IMR-90 (cell line): Measurements from ENCODE around the gene IKBKE. TPM values are rescaled to one million over a fixed set of nuclear protein-coding genes. Genes with fewer than 3 reads are reported as not detected.
A peak's percentile ranks its signal among the peaks of the same experiment; 100 is the strongest.

Experiments used
- ATAC-seq: fragments of 200-7000 bp; cut with Tn5 transposase; 2 replicates; pipeline ENCODE4 v1.9.1; 2020; ENCODE audit warnings: low read depth, mild to moderate bottlenecking, moderate library complexity
- BruUV-seq: library from RNA; stranded (reverse); fragments of 400-500 nt; replicated peaks from 2 replicates; lab custom pipeline; 2021; lab: Mats Ljungman, UMichigan
- CTCF ChIA-PET: fragments of 300-600 bp; formaldehyde crosslinking; extraction: SDS; loops from one replicate; lab custom pipeline; 2021; ENCODE audit warnings: antibody characterized with exemption; lab: Yijun Ruan, JAX
- POLR2A ChIA-PET: fragments of 300-600 bp; sonication (Branson Sonifier 250); formaldehyde crosslinking; loops from one replicate; lab custom pipeline; 2022; ENCODE audit warnings: antibody characterized with exemption; ENCODE audit not compliant: unreplicated experiment; lab: Charles Lee
- DNase-seq: peaks from one replicate; pipeline ENCODE4 v3.0.0; 2013
- H2AFZ ChIP-seq: replicated peaks from 2 replicates; pipeline ENCODE3; 2013; ENCODE audit warnings: low read length, mild to moderate bottlenecking; ENCODE audit not compliant: poor library complexity
- H2AK5ac ChIP-seq: 2 replicates; pipeline ENCODE4 v1.6.1; 2013; ENCODE audit warnings: low read depth, low read length, inconsistent platforms
- H2AK9ac ChIP-seq: replicated peaks from 2 replicates; pipeline ENCODE3; 2013; ENCODE audit warnings: mild to moderate bottlenecking, low read depth, low read length, moderate library complexity; ENCODE audit not compliant: poor library complexity
- H2BK120ac ChIP-seq: 2 replicates; pipeline ENCODE4 v1.6.1; 2013; ENCODE audit warnings: low read depth, low read length, inconsistent platforms
- H2BK15ac ChIP-seq: 3 replicates; pipeline ENCODE4 v1.6.1; 2013; ENCODE audit warnings: low read depth, low read length, inconsistent platforms
- H2BK20ac ChIP-seq: 2 replicates; pipeline ENCODE4 v1.6.1; 2013; ENCODE audit warnings: low read depth, mild to moderate bottlenecking, inconsistent platforms, low read length, moderate library complexity
- H2BK5ac ChIP-seq: 2 replicates; pipeline ENCODE4 v1.6.1; 2013; ENCODE audit warnings: mild to moderate bottlenecking, low read depth, low read length, inconsistent platforms; ENCODE audit not compliant: poor library complexity, severe bottlenecking
- H3K14ac ChIP-seq: replicated peaks from 2 replicates; pipeline ENCODE4 v1.6.1; 2013; ENCODE audit warnings: low read depth, low read length, inconsistent platforms
- H3K18ac ChIP-seq: 2 replicates; pipeline ENCODE4 v1.6.1; 2013; ENCODE audit warnings: low read depth, low read length, control low read depth
- H3K23ac ChIP-seq: 2 replicates; pipeline ENCODE4 v1.6.1; 2013; ENCODE audit warnings: low read depth, low read length, inconsistent platforms
- H3K27ac ChIP-seq: 2 replicates; pipeline ENCODE4 v1.5.1; 2013; ENCODE audit warnings: mild to moderate bottlenecking, control low read depth, low read length; ENCODE audit not compliant: insufficient read depth
- H3K27me3 ChIP-seq: 2 replicates; pipeline ENCODE4 v1.6.1; 2013; ENCODE audit warnings: low read length; ENCODE audit not compliant: control insufficient read depth, insufficient read depth
- H3K36me3 ChIP-seq: 2 replicates; pipeline ENCODE4 v1.6.1; 2013; ENCODE audit warnings: low read length, mixed read lengths; ENCODE audit not compliant: control insufficient read depth, insufficient read depth
- H3K4ac ChIP-seq: 2 replicates; pipeline ENCODE4 v1.6.1; 2013; ENCODE audit warnings: low read depth, low read length, inconsistent platforms
- H3K4me1 ChIP-seq: 2 replicates; pipeline ENCODE4 v1.6.1; 2013; ENCODE audit warnings: low read length, mixed read lengths; ENCODE audit not compliant: control insufficient read depth, insufficient read depth
- H3K4me2 ChIP-seq: 2 replicates; pipeline ENCODE4 v1.6.1; 2013; ENCODE audit warnings: low read depth, mild to moderate bottlenecking, control low read depth, low read length, moderate library complexity
- H3K4me3 ChIP-seq: 2 replicates; pipeline ENCODE4 v1.5.1; 2013; ENCODE audit warnings: low read depth, mild to moderate bottlenecking, control low read depth, low read length, moderate library complexity; ENCODE audit not compliant: insufficient read depth
- H3K56ac ChIP-seq: 2 replicates; pipeline ENCODE4 v1.6.1; 2013; ENCODE audit warnings: low read length, inconsistent platforms; ENCODE audit not compliant: insufficient read depth; ENCODE audit errors: extremely low read depth
- H3K79me1 ChIP-seq, 2 experiments: 2 replicates each; pipeline ENCODE4 v1.6.1; 2013; ENCODE audit warnings: low read length in 2 of 2, inconsistent platforms in 1 of 2, low read depth in 1 of 2
- H3K9ac ChIP-seq: 2 replicates; pipeline ENCODE4 v1.6.1; 2013; ENCODE audit warnings: low read depth, low read length, control low read depth
- H3K9me1 ChIP-seq: 2 replicates; pipeline ENCODE4 v1.6.1; 2013; ENCODE audit warnings: low read length, inconsistent platforms; ENCODE audit not compliant: insufficient read depth
- H3K9me3 ChIP-seq: 2 replicates; pipeline ENCODE4 v1.6.1; 2013; ENCODE audit warnings: low read length; ENCODE audit not compliant: control insufficient read depth, insufficient read depth
- H4K20me1 ChIP-seq: 2 replicates; pipeline ENCODE4 v1.6.1; 2013; ENCODE audit warnings: low read length, inconsistent platforms; ENCODE audit not compliant: insufficient read depth
- H4K5ac ChIP-seq: 2 replicates; pipeline ENCODE4 v1.6.1; 2013; ENCODE audit warnings: mild to moderate bottlenecking, low read depth, low read length, control low read depth
- H4K8ac ChIP-seq, 2 experiments: 2 replicates each; pipeline ENCODE4 v1.6.1; 2013; ENCODE audit warnings: low read depth in 2 of 2, low read length in 2 of 2, control low read depth in 1 of 2, inconsistent platforms in 1 of 2
- H4K91ac ChIP-seq: 2 replicates; pipeline ENCODE4 v1.6.1; 2013; ENCODE audit warnings: low read depth, low read length, inconsistent platforms; ENCODE audit not compliant: insufficient read depth
- BHLHE40 ChIP-seq: fragments of 150-350 bp; IDR thresholded peaks from 2 replicates; pipeline ENCODE4 v1.6.1; 2016; ENCODE audit warnings: mild to moderate bottlenecking, low read depth, low read length
- CEBPB ChIP-seq: IDR thresholded peaks from 2 replicates; pipeline ENCODE4 v1.6.1; 2012; ENCODE audit warnings: low read depth, low read length, improper control_type of control experiment
- CHD1 ChIP-seq: IDR thresholded peaks from 2 replicates; pipeline ENCODE4 v1.6.1; 2012; ENCODE audit warnings: low read depth, low read length, improper control_type of control experiment
- ELK1 ChIP-seq: fragments of 150-350 bp; IDR thresholded peaks from 2 replicates; pipeline ENCODE4 v1.6.1; 2016; ENCODE audit warnings: low read depth, mild to moderate bottlenecking, low read length, moderate library complexity, borderline replicate concordance
- MAFK ChIP-seq: IDR thresholded peaks from 2 replicates; pipeline ENCODE4 v1.6.1; 2012; ENCODE audit warnings: low read depth, low read length, improper control_type of control experiment
- MXI1 ChIP-seq: IDR thresholded peaks from 2 replicates; pipeline ENCODE4 v1.6.1; 2012; ENCODE audit warnings: low read depth, mild to moderate bottlenecking, low read length, moderate library complexity, borderline replicate concordance
- NFE2L2 ChIP-seq: fragments of 150-350 bp; IDR thresholded peaks from 2 replicates; pipeline ENCODE4 v1.6.1; 2016; ENCODE audit warnings: low read depth, mild to moderate bottlenecking, low read length
- RCOR1 ChIP-seq: IDR thresholded peaks from 2 replicates; pipeline ENCODE4 v1.6.1; 2012; ENCODE audit warnings: mild to moderate bottlenecking, low read length, improper control_type of control experiment; ENCODE audit not compliant: insufficient replicate concordance
- RFX5 ChIP-seq: IDR thresholded peaks from 2 replicates; pipeline ENCODE4 v1.8.0; 2012; ENCODE audit warnings: low read depth, mild to moderate bottlenecking, low read length, moderate library complexity
- SMC3 ChIP-seq: fragments of 150-350 bp; IDR thresholded peaks from 2 replicates; pipeline ENCODE4 v1.6.1; 2016; ENCODE audit warnings: low read depth, mild to moderate bottlenecking, antibody characterized with exemption, low read length, moderate library complexity
- USF2 ChIP-seq: fragments of 150-350 bp; IDR thresholded peaks from 2 replicates; pipeline ENCODE4 v1.6.1; 2017; ENCODE audit warnings: mild to moderate bottlenecking, antibody characterized with exemption, low read length, low read depth
- WGBS, 2 experiments: methylation state at CpG; one replicate each; pipeline versions ENCODE4 v1.1.5 to v1.1.7; 2013; ENCODE audit warnings: missing lambda C conversion rate in 2 of 2; ENCODE audit not compliant: insufficient read length in 1 of 2; ENCODE audit errors: extremely low coverage in 2 of 2; 5-methylcytosine and 5-hydroxymethylcytosine counted together
- dilution Hi-C: fragments of 300-500 bp; cut with HindIII; formaldehyde crosslinking; loops from one replicate; pipeline ENCODE4 v1.14.3; 2018; ENCODE audit warnings: low sequenced_read_pairs; ENCODE audit not compliant: unreplicated experiment
- in situ Hi-C: fragments of 300-500 bp; cut with MboI; formaldehyde crosslinking; loops from 3 replicates; pipeline ENCODE4 v1.14.3; 2019; ENCODE audit warnings: low sequenced_read_pairs, inconsistent platforms, mixed read lengths
- intact Hi-C: fragments of 100-400 bp; cut with micrococcal nuclease; formaldehyde crosslinking; loops from 2 replicates; pipeline ENCODE4 v1.10.0; 2022
- polyA plus RNA-seq, 3 experiments: library from polyadenylated mRNA; depleted of rRNA; stranded (reverse); fragments of >200 nt; gene quantifications; 2 replicates each; pipeline ENCODE4 v1.2.3, GENCODE V29; 2012; ENCODE audit warnings: low replicate concordance in 1 of 3
- total RNA-seq: library from RNA; depleted of rRNA; stranded (reverse); fragments of >200 nt; gene quantifications from 2 replicates; pipeline ENCODE4 v1.2.3, GENCODE V29; 2012

Gene IKBKE
- total and polyA plus RNA-seq, 2 of the 4 experiments (the other 2 are of a cell fraction): 20.3 to 24.0 TPM

- intact Hi-C loops (no loop called here), dilution Hi-C loops (no loop called here), in situ Hi-C loops (no loop called here)
- no peak overlapping the region for H3K27ac ChIP-seq
- H3K4me3 ChIP-seq: no peak overlapping the region
- no peak overlapping the region for H3K14ac ChIP-seq
- no peaks in the 10 kb centered on the region for H3K9me3 ChIP-seq
- no peak overlapping the region for H3K4me2 ChIP-seq
- H4K5ac ChIP-seq: no peak overlapping the region
- no peak overlapping the region for H2BK5ac ChIP-seq
- peaks cover 18% of the 10 kb centered on the region for H3K36me3 ChIP-seq
- no peak overlapping the region for H3K9ac ChIP-seq
- ATAC-seq (no peak), DNase-seq (no peak)
- H3K4me1 ChIP-seq: peaks cover 15% of the 10 kb centered on the region
- no peak overlapping the region for H2BK20ac ChIP-seq
- no peak overlapping the region for H2AK5ac ChIP-seq
- H4K91ac ChIP-seq: no peak overlapping the region
- CTCF ChIA-PET: interaction anchor here (1.5 kb wide), 1 partner anchor 19 kb away, joined by 4 read pairs; no protein-coding TSS in a partner anchor
- H3K56ac ChIP-seq: no peak overlapping the region
- peaks cover 0 to 5% of the 10 kb centered on the region in 2 experiments; a peak in 1 of 4 replicates for H3K79me1 ChIP-seq
- TF ChIP-seq SMC3: no peak
- TF ChIP-seq BHLHE40: no peak
- TF ChIP-seq CHD1: no peak
- TF ChIP-seq MAFK: no peak
- TF ChIP-seq CEBPB: no peak
- no peak for TF ChIP-seq USF2
- TF ChIP-seq MXI1: no peak
- no peak for TF ChIP-seq ELK1
- no peak for TF ChIP-seq RCOR1
- TF ChIP-seq NFE2L2: no peak
- no peak for TF ChIP-seq RFX5
- H3K9me1 ChIP-seq: peaks cover 26% of the 10 kb centered on the region
- no peak overlapping the region for H3K4ac ChIP-seq
- H2BK15ac ChIP-seq: no peak overlapping the region
- POLR2A ChIA-PET: no interaction called here
- no peaks in the 10 kb centered on the region for H4K20me1 ChIP-seq
- WGBS, 2 experiments: 80% methylated on average over 1 of the region's 2 CpGs; no CpG with 5 or more reads in 1 of the 2 experiments
- H3K27me3 ChIP-seq: no peaks in the 10 kb centered on the region
- no TSS peak for BruUV-seq
- no peak overlapping the region for H2BK120ac ChIP-seq
- no peak overlapping the region for H3K23ac ChIP-seq
- H2AFZ ChIP-seq: no peak overlapping the region
- no peak overlapping the region for H4K8ac ChIP-seq
- H3K18ac ChIP-seq: no peak overlapping the region
- peak overlapping the region; percentile 53 for H2AK9ac ChIP-seq
Observed at GRCh38 chr1:206498685-206499084, 28.4 kb downstream of the IKBKE start.
